ENCODE results near the gene SH3D21. TPM values are rescaled to one million over a fixed set of nuclear protein-coding genes. Genes with fewer than 3 reads are reported as not detected.

SH3D21 gene
- total and polyA plus RNA-seq, 2 of the 8 experiments (the other 6 are each of a cell fraction or from before 2014, with no cell fraction given): 3.4 to 8.6 TPM

- TF ChIP-seq RXRA (IDR thresholded peaks at IDR 0.05; ENCODE audit: insufficient read depth, low read depth, low read length): no peak
These were observed 60.9 kb downstream of the SH3D21 start (continued) for GRCh38 chr1:36367066-36367465.
